Activated CD4-positive, alpha-beta memory T cell treated with anti-CD3 and anti-CD28 coated beads, Interleukin-2, amount 10 ng/mL, durations not matched to agents 7 days and 5 days (primary cell): Measurements from ENCODE around the gene RPS27. TPM values are rescaled to one million over a fixed set of nuclear protein-coding genes. Genes with fewer than 3 reads are reported as not detected.

ENCODE experiments used
- CTCF ChIA-PET: fragments of 350-600 bp; sonication (Branson Sonifier 250); formaldehyde crosslinking; loops from one replicate; lab custom pipeline; 2021; ENCODE audit warnings: antibody characterized with exemption, inconsistent platforms; lab: Charles Lee
- POLR2A ChIA-PET: fragments of 350-600 bp; sonication (Branson Sonifier 250); formaldehyde crosslinking; loops from one replicate; lab custom pipeline; 2021; ENCODE audit warnings: antibody characterized with exemption; lab: Charles Lee
- DNase-seq: peaks from one replicate; pipeline ENCODE4 v3.0.0-alpha.2; 2020
- H3K27ac Mint-ChIP-seq: one replicate; pipeline ENCODE4 v1.8.0; 2021; ENCODE audit warnings: mild to moderate bottlenecking, mixed read lengths
- H3K27me3 Mint-ChIP-seq: one replicate; pipeline ENCODE4 v1.8.0; 2021; ENCODE audit warnings: mixed read lengths
- H3K36me3 Mint-ChIP-seq: one replicate; pipeline ENCODE4 v1.8.0; 2021; ENCODE audit warnings: low read depth, mixed read lengths
- H3K4me1 Mint-ChIP-seq: one replicate; pipeline ENCODE4 v1.8.0; 2021; ENCODE audit warnings: mixed read lengths
- H3K4me3 Mint-ChIP-seq: one replicate; pipeline ENCODE4 v1.8.0; 2021; ENCODE audit warnings: mild to moderate bottlenecking, mixed read lengths
- H3K9me3 Mint-ChIP-seq: one replicate; pipeline ENCODE4 v1.8.0; 2021; ENCODE audit warnings: mixed read lengths
- total RNA-seq, 2 experiments: library from RNA; stranded (reverse); gene quantifications; one replicate each; pipeline ENCODE4 v1.2.3, GENCODE V29; 2021

Gene RPS27
- total RNA-seq, 2 experiments from 2014 or later = 2,022 to 2,087 TPM

- Mint-ChIP-seq H3K27ac (peak within 1 kb of the TSS; percentile 82), H3K36me3 (peaks cover 32% of the 10 kb centered on the region), H3K9me3 (no peaks in the 10 kb centered on the region), H3K27me3 (no peaks in the 10 kb centered on the region), H3K4me3 (peak within 1 kb of the TSS; percentile 83), H3K4me1 (peaks cover 68% of the 10 kb centered on the region)
- DNase-seq = peak; percentile 96
- ChIA-PET CTCF (interaction anchor here (1.0 to 3.0 kb wide), 8 partner anchors 10 to 372 kb away, joined by 3 to 23 read pairs (median 5); partner anchors contain the start of genes CHTOP, DENND4B, JTB and RAB13), POLR2A (interaction anchor here (0.7 to 4.6 kb wide), 18 partner anchors 8 to 1121 kb away, joined by 3 to 44 read pairs (median 4); partner anchors contain the start of genes CHTOP, DENND4B, GATAD2B and JTB)
Measured at GRCh38 chr1:153963030-153963849, 27.3 kb upstream of the RPS27 start, which contains the start of gene SLC39A1. SLC39A1 (minus strand) TSS chr1:153963537; CDS start chr1:153962715, 822 bp downstream.

- Mint-ChIP-seq H3K9me3 (no peaks in the 10 kb centered on the region), H3K27me3 (no peaks in the 10 kb centered on the region), H3K36me3 (peaks cover 26% of the 10 kb centered on the region), H3K4me3 (peak overlapping the region; percentile 83), H3K4me1 (peaks cover 69% of the 10 kb centered on the region), H3K27ac (peak overlapping the region; percentile 82)
- ChIA-PET CTCF (interaction anchor here (1.4 to 3.0 kb wide), 5 partner anchors 14 to 371 kb away, joined by 3 to 23 read pairs (median 11); partner anchors contain the start of genes CHTOP, DENND4B, JTB and RAB13), POLR2A (interaction anchor here (0.9 to 4.6 kb wide), 12 partner anchors 10 to 432 kb away, joined by 3 to 44 read pairs (median 7); partner anchors contain the start of genes CHTOP, DENND4B, GATAD2B and JTB)
- no peak for DNase-seq
Measured at GRCh38 chr1:153963850-153964331, 26.7 kb upstream of the RPS27 start.

GRCh38 chr1:153967107-153967999 lies 23.2 kb upstream of the RPS27 start, which contains the start of gene CREB3L4:
CREB3L4 (plus strand) TSS chr1:153967902; CDS start chr1:153968526, 624 bp downstream.
- H3K4me1 Mint-ChIP-seq = peaks cover 63% of the 10 kb centered on the region
- peak within 1 kb of the TSS; percentile 80 for H3K4me3 Mint-ChIP-seq
- no peaks in the 10 kb centered on the region for H3K27me3 Mint-ChIP-seq
- peak within 1 kb of the TSS; percentile 84 for H3K27ac Mint-ChIP-seq
- POLR2A ChIA-PET = interaction anchor here (0.8 to 4.7 kb wide), 20 partner anchors 9 to 427 kb away, joined by 3 to 118 read pairs (median 5); partner anchors contain the start of genes CHTOP, CRTC2, DENND4B and GATAD2B
- CTCF ChIA-PET = interaction anchor here (0.8 to 3.3 kb wide), 16 partner anchors 9 to 457 kb away, joined by 3 to 48 read pairs (median 6); partner anchors contain the start of genes CRTC2, DENND4B, GATAD2B and JTB
- H3K36me3 Mint-ChIP-seq = peaks cover 15% of the 10 kb centered on the region
- no peaks in the 10 kb centered on the region for H3K9me3 Mint-ChIP-seq
- peak; percentile 87 for DNase-seq

- ChIA-PET CTCF (interaction anchor here (1.3 to 3.3 kb wide), 12 partner anchors 9 to 457 kb away, joined by 3 to 48 read pairs (median 8); partner anchors contain the start of genes DENND4B, GATAD2B, JTB and RAB13), POLR2A (interaction anchor here (1.0 to 4.7 kb wide), 13 partner anchors 9 to 298 kb away, joined by 3 to 118 read pairs (median 6); partner anchors contain the start of genes CRTC2, DENND4B, GATAD2B and ILF2)
- peak overlapping the region; percentile 80 for H3K4me3 Mint-ChIP-seq
- H3K36me3 Mint-ChIP-seq = peaks cover 20% of the 10 kb centered on the region
- peak overlapping the region; percentile 84 for H3K27ac Mint-ChIP-seq
- no peak for DNase-seq
- no peaks in the 10 kb centered on the region for H3K27me3 Mint-ChIP-seq
- H3K9me3 Mint-ChIP-seq = no peaks in the 10 kb centered on the region
- peaks cover 64% of the 10 kb centered on the region for H3K4me1 Mint-ChIP-seq
Measured at GRCh38 chr1:153968000-153968363, 22.6 kb upstream of the RPS27 start.

GRCh38 chr1:153968408-153968807 lies 22.2 kb upstream of the RPS27 start:
- Mint-ChIP-seq H3K36me3 (peaks cover 24% of the 10 kb centered on the region), H3K4me1 (peaks cover 68% of the 10 kb centered on the region), H3K27ac (no peak overlapping the region), H3K9me3 (no peaks in the 10 kb centered on the region), H3K27me3 (no peaks in the 10 kb centered on the region), H3K4me3 (peak overlapping the region; percentile 80)
- CTCF ChIA-PET = interaction anchor here (0.8 to 3.3 kb wide), 7 partner anchors 9 to 171 kb away, joined by 3 to 48 read pairs (median 9); partner anchors contain the start of genes DENND4B, GATAD2B, JTB and RAB13
- POLR2A ChIA-PET = interaction anchor here (1.4 to 4.7 kb wide), 7 partner anchors 8 to 297 kb away, joined by 5 to 118 read pairs (median 51); partner anchors contain the start of genes CRTC2, DENND4B, GATAD2B and ILF2
- no peak for DNase-seq

GRCh38 chr1:153968972-153969371 lies 21.6 kb upstream of the RPS27 start:
- H3K4me1 Mint-ChIP-seq = peaks cover 64% of the 10 kb centered on the region
- POLR2A ChIA-PET = interaction anchor here (1.0 to 4.7 kb wide), 5 partner anchors 8 to 47 kb away, joined by 4 to 97 read pairs (median 40); partner anchors contain the start of genes DENND4B, GATAD2B, JTB and RAB13

GRCh38 chr1:153970346-153970745 lies 20.2 kb upstream of the RPS27 start:
- peaks cover 40% of the 10 kb centered on the region for H3K36me3 Mint-ChIP-seq
- ChIA-PET CTCF (no interaction called here), POLR2A (interaction anchor here (1.3 to 1.4 kb wide), 2 partner anchors 7 to 26 kb away, joined by 3 to 4 read pairs; partner anchors contain the start of gene SLC39A1)
- no peaks in the 10 kb centered on the region for H3K9me3 Mint-ChIP-seq
- H3K27me3 Mint-ChIP-seq = no peaks in the 10 kb centered on the region
- H3K4me1 Mint-ChIP-seq = peaks cover 67% of the 10 kb centered on the region
- H3K4me3 Mint-ChIP-seq = no peak overlapping the region
- no peak overlapping the region for H3K27ac Mint-ChIP-seq
- DNase-seq = no peak

More at GRCh38 chr1:153968972-153969371, 21.6 kb upstream of the RPS27 start:
- CTCF ChIA-PET = interaction anchor here (0.8 to 1.0 kb wide), 2 partner anchors 9 to 22 kb away, joined by 3 to 4 read pairs; partner anchors contain the start of genes DENND4B and JTB
- no peaks in the 10 kb centered on the region for H3K9me3 Mint-ChIP-seq
- H3K36me3 Mint-ChIP-seq = peaks cover 29% of the 10 kb centered on the region
- no peak overlapping the region for H3K4me3 Mint-ChIP-seq
- H3K27me3 Mint-ChIP-seq = no peaks in the 10 kb centered on the region
- DNase-seq = no peak
- no peak overlapping the region for H3K27ac Mint-ChIP-seq

GRCh38 chr1:153973071-153973470 lies 17.5 kb upstream of the RPS27 start:
- H3K36me3 Mint-ChIP-seq = peaks cover 48% of the 10 kb centered on the region
- peaks cover 63% of the 10 kb centered on the region for H3K4me1 Mint-ChIP-seq
- H3K27ac Mint-ChIP-seq = no peak overlapping the region
- ChIA-PET CTCF (interaction anchor here (1.0 to 1.8 kb wide), 2 partner anchors 10 to 13 kb away, joined by 3 to 6 read pairs; partner anchors contain the start of genes RAB13 and SLC39A1), POLR2A (interaction anchor here (2.3 to 7.0 kb wide), 3 partner anchors 10 to 28 kb away, joined by 7 to 82 read pairs (median 24); partner anchors contain the start of genes DENND4B, RPS27 and SLC39A1)
- DNase-seq = no peak
- no peaks in the 10 kb centered on the region for H3K27me3 Mint-ChIP-seq
- H3K4me3 Mint-ChIP-seq = no peak overlapping the region
- H3K9me3 Mint-ChIP-seq = no peaks in the 10 kb centered on the region

GRCh38 chr1:153973525-153973924 lies 17.0 kb upstream of the RPS27 start:
- H3K9me3 Mint-ChIP-seq = no peaks in the 10 kb centered on the region
- no peak overlapping the region for H3K4me3 Mint-ChIP-seq
- no peaks in the 10 kb centered on the region for H3K27me3 Mint-ChIP-seq
- peaks cover 48% of the 10 kb centered on the region for H3K36me3 Mint-ChIP-seq
- no peak for DNase-seq
- POLR2A ChIA-PET = interaction anchor here (4.1 to 7.0 kb wide), 3 partner anchors 10 to 52 kb away, joined by 24 to 82 read pairs (median 53); partner anchors contain the start of genes DENND4B, GATAD2B and SLC39A1
- CTCF ChIA-PET = interaction anchor here (1.8 kb wide), 1 partner anchor 13 kb away, joined by 6 read pairs; the partner anchor contains the start of gene RAB13
- peaks cover 66% of the 10 kb centered on the region for H3K4me1 Mint-ChIP-seq
- H3K27ac Mint-ChIP-seq = no peak overlapping the region

GRCh38 chr1:153976819-153977249 lies 13.7 kb upstream of the RPS27 start:
- peaks cover 56% of the 10 kb centered on the region for H3K4me1 Mint-ChIP-seq
- H3K36me3 Mint-ChIP-seq = peaks cover 48% of the 10 kb centered on the region
- peak overlapping the region; percentile 89 for H3K27ac Mint-ChIP-seq
- H3K4me3 Mint-ChIP-seq = peak overlapping the region; percentile 97
- H3K27me3 Mint-ChIP-seq = no peaks in the 10 kb centered on the region
- no peak for DNase-seq
- ChIA-PET CTCF (interaction anchor here (0.9 to 5.0 kb wide), 7 partner anchors 8 to 180 kb away, joined by 3 to 48 read pairs (median 16); partner anchors contain the start of genes CREB3L4, DENND4B, RAB13 and RPS27), POLR2A (interaction anchor here (0.8 to 7.4 kb wide), 22 partner anchors 8 to 432 kb away, joined by 3 to 118 read pairs (median 6); partner anchors contain the start of genes CREB3L4, CRTC2, DENND4B and GATAD2B)
- no peaks in the 10 kb centered on the region for H3K9me3 Mint-ChIP-seq
